SK-N-SH treated with all-trans-retinoic acid at 6 μM for 48 hours (cell line): ENCODE measurements around the gene SLC26A2.

Experiments used
- ARNTL ChIP-seq: fragments of 450-650 bp; formaldehyde crosslinking; IDR thresholded peaks from 2 replicates; pipeline ENCODE4 v1.5.0; 2020; ENCODE audit warnings: low read depth, mild to moderate bottlenecking, moderate library complexity, borderline replicate concordance
- BACH2 ChIP-seq: fragments of 250-450 bp; sonication (Bioruptor Pico); IDR thresholded peaks from 2 replicates; pipeline ENCODE4 v1.9.0; 2021; ENCODE audit warnings: mild to moderate bottlenecking, borderline replicate concordance
- CSDC2 ChIP-seq: fragments of 250-450 bp; sonication (Bioruptor Pico); IDR thresholded peaks from 2 replicates; pipeline ENCODE4 v1.5.0; 2020; ENCODE audit warnings: mild to moderate bottlenecking, moderate library complexity
- GLIS3 ChIP-seq: fragments of 250-450 bp; sonication (Bioruptor Pico); IDR thresholded peaks from 2 replicates; pipeline ENCODE4 v1.5.0; 2020; ENCODE audit warnings: mild to moderate bottlenecking, moderate library complexity
- RARB ChIP-seq: fragments of 250-450 bp; sonication (Bioruptor Pico); IDR thresholded peaks from 2 replicates; pipeline ENCODE4 v1.8.0; 2021; ENCODE audit warnings: mild to moderate bottlenecking, moderate library complexity
- SNAI2 ChIP-seq: fragments of 250-450 bp; sonication (Bioruptor Pico); IDR thresholded peaks from 2 replicates; pipeline ENCODE4 v1.5.0; 2020; ENCODE audit warnings: mild to moderate bottlenecking, moderate library complexity
- ZFP3 ChIP-seq: fragments of 250-450 bp; sonication (Bioruptor Pico); IDR thresholded peaks from 2 replicates; pipeline ENCODE4 v1.5.0; 2020; ENCODE audit warnings: mild to moderate bottlenecking, moderate library complexity
- TF ChIP-seq, protein P1 (sequence below): fragments of 250-450 bp; sonication (Bioruptor Pico); IDR thresholded peaks from 2 replicates; pipeline ENCODE4 v1.8.0; 2021; ENCODE audit warnings: low read depth, mild to moderate bottlenecking, moderate library complexity, borderline replicate concordance
- TF ChIP-seq, protein P2 (sequence below): fragments of 250-450 bp; sonication (Bioruptor Pico); IDR thresholded peaks from 2 replicates; pipeline ENCODE4 v1.5.0; 2020; ENCODE audit warnings: mild to moderate bottlenecking, moderate library complexity
- TF ChIP-seq, protein P3 (sequence below): fragments of 250-450 bp; sonication (Bioruptor Pico); IDR thresholded peaks from 2 replicates; pipeline ENCODE4 v1.8.0; 2020; ENCODE audit warnings: mild to moderate bottlenecking, moderate library complexity, borderline replicate concordance
- TF ChIP-seq, protein P4 (sequence below): fragments of 250-450 bp; sonication (Bioruptor Pico); IDR thresholded peaks from 2 replicates; pipeline ENCODE4 v1.5.1; 2021; ENCODE audit warnings: mild to moderate bottlenecking, moderate library complexity
- TF ChIP-seq, protein P5 (sequence below): fragments of 250-450 bp; sonication (Bioruptor Pico); IDR thresholded peaks from 2 replicates; pipeline ENCODE4 v1.5.1; 2020; ENCODE audit warnings: low read depth, mild to moderate bottlenecking, moderate library complexity

DNA sequence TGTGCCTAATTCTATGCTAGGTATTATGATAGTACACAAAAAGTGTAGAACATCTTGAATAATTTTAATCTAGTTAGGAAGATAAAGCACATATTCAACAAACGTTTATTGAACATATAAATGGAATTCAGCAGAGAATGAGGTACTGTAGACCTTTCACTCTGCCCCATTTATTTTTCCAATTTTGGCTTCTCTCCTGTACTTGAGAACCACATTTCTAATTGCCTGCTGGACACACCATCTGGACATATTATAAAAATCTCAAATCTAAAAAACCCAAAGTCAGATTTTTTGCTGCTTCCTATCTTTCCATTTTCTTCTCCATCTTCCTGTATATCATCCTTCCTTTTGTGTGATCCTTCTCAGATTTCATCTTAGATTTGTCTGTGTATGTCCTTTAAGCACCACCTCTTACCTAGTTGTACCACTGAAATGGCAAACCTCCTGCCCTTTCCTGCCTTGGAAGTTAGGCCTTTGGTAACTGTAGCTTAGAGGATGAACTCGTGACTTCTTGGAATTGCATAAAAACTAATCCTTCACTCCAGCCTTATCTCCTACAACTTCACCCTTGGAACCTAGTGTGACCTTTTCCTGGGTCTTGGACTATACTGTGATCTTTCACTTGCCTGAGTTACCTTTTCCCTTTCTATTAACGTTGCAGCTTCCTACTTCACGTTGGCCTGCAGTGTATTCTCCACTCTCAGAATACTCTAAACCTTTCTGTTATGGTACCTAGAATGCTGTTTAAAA lies 8.8 kb downstream of the SLC26A2 start:
- TF ChIP-seq ARNTL (CRISPR knock-in tag) (no peak), CSDC2 (no peak), GLIS3 (CRISPR knock-in tag) (no peak), SNAI2 (CRISPR knock-in tag) (no peak), BACH2 (CRISPR knock-in tag) (no peak), RARB (CRISPR knock-in tag) (no peak), ZFP3 (CRISPR knock-in tag) (no peak)
- TF ChIP-seq, protein P1, sequence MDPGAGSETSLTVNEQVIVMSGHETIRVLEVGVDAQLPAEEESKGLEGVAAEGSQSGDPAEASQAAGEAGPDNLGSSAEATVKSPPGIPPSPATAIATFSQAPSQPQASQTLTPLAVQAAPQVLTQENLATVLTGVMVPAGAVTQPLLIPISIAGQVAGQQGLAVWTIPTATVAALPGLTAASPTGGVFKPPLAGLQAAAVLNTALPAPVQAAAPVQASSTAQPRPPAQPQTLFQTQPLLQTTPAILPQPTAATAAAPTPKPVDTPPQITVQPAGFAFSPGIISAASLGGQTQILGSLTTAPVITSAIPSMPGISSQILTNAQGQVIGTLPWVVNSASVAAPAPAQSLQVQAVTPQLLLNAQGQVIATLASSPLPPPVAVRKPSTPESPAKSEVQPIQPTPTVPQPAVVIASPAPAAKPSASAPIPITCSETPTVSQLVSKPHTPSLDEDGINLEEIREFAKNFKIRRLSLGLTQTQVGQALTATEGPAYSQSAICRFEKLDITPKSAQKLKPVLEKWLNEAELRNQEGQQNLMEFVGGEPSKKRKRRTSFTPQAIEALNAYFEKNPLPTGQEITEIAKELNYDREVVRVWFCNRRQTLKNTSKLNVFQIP, result no peak
- TF ChIP-seq, protein P2, sequence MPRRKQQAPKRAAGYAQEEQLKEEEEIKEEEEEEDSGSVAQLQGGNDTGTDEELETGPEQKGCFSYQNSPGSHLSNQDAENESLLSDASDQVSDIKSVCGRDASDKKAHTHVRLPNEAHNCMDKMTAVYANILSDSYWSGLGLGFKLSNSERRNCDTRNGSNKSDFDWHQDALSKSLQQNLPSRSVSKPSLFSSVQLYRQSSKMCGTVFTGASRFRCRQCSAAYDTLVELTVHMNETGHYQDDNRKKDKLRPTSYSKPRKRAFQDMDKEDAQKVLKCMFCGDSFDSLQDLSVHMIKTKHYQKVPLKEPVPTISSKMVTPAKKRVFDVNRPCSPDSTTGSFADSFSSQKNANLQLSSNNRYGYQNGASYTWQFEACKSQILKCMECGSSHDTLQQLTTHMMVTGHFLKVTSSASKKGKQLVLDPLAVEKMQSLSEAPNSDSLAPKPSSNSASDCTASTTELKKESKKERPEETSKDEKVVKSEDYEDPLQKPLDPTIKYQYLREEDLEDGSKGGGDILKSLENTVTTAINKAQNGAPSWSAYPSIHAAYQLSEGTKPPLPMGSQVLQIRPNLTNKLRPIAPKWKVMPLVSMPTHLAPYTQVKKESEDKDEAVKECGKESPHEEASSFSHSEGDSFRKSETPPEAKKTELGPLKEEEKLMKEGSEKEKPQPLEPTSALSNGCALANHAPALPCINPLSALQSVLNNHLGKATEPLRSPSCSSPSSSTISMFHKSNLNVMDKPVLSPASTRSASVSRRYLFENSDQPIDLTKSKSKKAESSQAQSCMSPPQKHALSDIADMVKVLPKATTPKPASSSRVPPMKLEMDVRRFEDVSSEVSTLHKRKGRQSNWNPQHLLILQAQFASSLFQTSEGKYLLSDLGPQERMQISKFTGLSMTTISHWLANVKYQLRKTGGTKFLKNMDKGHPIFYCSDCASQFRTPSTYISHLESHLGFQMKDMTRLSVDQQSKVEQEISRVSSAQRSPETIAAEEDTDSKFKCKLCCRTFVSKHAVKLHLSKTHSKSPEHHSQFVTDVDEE (CRISPR knock-in tag), result no peak
- TF ChIP-seq, protein P3, sequence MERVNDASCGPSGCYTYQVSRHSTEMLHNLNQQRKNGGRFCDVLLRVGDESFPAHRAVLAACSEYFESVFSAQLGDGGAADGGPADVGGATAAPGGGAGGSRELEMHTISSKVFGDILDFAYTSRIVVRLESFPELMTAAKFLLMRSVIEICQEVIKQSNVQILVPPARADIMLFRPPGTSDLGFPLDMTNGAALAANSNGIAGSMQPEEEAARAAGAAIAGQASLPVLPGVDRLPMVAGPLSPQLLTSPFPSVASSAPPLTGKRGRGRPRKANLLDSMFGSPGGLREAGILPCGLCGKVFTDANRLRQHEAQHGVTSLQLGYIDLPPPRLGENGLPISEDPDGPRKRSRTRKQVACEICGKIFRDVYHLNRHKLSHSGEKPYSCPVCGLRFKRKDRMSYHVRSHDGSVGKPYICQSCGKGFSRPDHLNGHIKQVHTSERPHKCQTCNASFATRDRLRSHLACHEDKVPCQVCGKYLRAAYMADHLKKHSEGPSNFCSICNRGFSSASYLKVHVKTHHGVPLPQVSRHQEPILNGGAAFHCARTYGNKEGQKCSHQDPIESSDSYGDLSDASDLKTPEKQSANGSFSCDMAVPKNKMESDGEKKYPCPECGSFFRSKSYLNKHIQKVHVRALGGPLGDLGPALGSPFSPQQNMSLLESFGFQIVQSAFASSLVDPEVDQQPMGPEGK (CRISPR knock-in tag), result no peak
- TF ChIP-seq, protein P4, sequence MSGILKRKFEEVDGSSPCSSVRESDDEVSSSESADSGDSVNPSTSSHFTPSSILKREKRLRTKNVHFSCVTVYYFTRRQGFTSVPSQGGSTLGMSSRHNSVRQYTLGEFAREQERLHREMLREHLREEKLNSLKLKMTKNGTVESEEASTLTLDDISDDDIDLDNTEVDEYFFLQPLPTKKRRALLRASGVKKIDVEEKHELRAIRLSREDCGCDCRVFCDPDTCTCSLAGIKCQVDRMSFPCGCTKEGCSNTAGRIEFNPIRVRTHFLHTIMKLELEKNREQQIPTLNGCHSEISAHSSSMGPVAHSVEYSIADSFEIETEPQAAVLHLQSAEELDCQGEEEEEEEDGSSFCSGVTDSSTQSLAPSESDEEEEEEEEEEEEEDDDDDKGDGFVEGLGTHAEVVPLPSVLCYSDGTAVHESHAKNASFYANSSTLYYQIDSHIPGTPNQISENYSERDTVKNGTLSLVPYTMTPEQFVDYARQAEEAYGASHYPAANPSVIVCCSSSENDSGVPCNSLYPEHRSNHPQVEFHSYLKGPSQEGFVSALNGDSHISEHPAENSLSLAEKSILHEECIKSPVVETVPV, result no peak
- TF ChIP-seq, protein P5, sequence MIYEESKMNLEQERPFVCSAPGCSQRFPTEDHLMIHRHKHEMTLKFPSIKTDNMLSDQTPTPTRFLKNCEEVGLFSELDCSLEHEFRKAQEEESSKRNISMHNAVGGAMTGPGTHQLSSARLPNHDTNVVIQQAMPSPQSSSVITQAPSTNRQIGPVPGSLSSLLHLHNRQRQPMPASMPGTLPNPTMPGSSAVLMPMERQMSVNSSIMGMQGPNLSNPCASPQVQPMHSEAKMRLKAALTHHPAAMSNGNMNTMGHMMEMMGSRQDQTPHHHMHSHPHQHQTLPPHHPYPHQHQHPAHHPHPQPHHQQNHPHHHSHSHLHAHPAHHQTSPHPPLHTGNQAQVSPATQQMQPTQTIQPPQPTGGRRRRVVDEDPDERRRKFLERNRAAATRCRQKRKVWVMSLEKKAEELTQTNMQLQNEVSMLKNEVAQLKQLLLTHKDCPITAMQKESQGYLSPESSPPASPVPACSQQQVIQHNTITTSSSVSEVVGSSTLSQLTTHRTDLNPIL (CRISPR knock-in tag), result no peak
